Measurements from ENCODE around the gene HSD17B4.

The HSD17B4 gene

DNA sequence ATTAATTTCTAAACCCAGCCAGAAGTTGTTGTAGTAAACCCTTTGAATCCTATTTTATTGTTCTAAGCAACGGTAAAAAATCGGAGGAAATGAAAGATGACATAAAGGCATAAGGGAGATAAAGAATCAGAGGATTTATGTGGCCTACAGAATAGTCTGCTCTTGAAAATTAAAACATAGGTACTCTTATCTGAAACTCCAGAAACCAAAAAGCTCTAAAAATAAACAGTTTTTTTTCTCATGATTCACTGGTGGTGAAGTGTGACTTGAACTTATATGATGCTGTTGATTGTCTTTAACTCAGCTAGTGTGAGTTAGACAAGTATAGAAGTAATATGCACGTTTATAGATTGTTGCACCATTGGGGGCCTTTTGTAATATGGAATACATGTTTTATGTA lies 80.3 kb downstream of the HSD17B4 start:
- H3K4me1 Mint-ChIP-seq (ENCODE audit: low read depth in 2 of 2): no peaks in the 10 kb centered on the region
- no peak overlapping the region for H3K4me3 Mint-ChIP-seq
- H3K27ac Mint-ChIP-seq: no peak overlapping the region
- H3K9me3 Mint-ChIP-seq: no peaks in the 10 kb centered on the region
- no peak for DNase-seq
- peaks cover 21% of the 10 kb centered on the region for H3K36me3 Mint-ChIP-seq (ENCODE audit: insufficient read depth)
- no peak for ATAC-seq (replicated peaks)
- H3K27me3 Mint-ChIP-seq: no peaks in the 10 kb centered on the region

- H3K27me3 Mint-ChIP-seq: no peaks in the 10 kb centered on the region
- no peak for ATAC-seq (replicated peaks)
- peaks cover 13% of the 10 kb centered on the region for H3K36me3 Mint-ChIP-seq (ENCODE audit: insufficient read depth)
Measured at GRCh38 chr5:119537704-119538103, 85.4 kb downstream of the HSD17B4 start.

DNA sequence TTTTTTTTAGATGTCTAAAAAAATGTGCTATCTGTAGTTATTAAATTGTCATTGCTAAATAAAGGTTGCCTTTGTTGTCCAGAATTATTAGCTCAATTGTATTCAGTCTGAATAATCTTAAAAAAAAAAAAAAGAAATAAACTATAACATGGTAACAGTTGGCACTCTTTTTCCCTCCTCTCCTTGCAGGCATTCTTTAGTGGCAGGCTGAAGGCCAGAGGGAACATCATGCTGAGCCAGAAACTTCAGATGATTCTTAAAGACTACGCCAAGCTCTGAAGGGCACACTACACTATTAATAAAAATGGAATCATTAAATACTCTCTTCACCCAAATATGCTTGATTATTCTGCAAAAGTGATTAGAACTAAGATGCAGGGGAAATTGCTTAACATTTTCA lies 89.4 kb downstream of the HSD17B4 start:
- no peaks in the 10 kb centered on the region for H3K27me3 Mint-ChIP-seq
- no peak overlapping the region for H3K4me3 Mint-ChIP-seq
- no peak for DNase-seq
- H3K27ac Mint-ChIP-seq: no peak overlapping the region
- no peaks in the 10 kb centered on the region for H3K4me1 Mint-ChIP-seq (ENCODE audit: low read depth in 2 of 2)
- peaks cover 9% of the 10 kb centered on the region for H3K36me3 Mint-ChIP-seq (ENCODE audit: insufficient read depth)
- no peaks in the 10 kb centered on the region for H3K9me3 Mint-ChIP-seq
- no peak for ATAC-seq (replicated peaks)

More at GRCh38 chr5:119537704-119538103, 85.4 kb downstream of the HSD17B4 start:
- H3K27ac Mint-ChIP-seq: no peak overlapping the region
- no peak for DNase-seq
- no peak overlapping the region for H3K4me3 Mint-ChIP-seq
- H3K4me1 Mint-ChIP-seq (ENCODE audit: low read depth in 2 of 2): no peaks in the 10 kb centered on the region
- H3K9me3 Mint-ChIP-seq: no peaks in the 10 kb centered on the region

- Mint-ChIP-seq H3K27me3 (peaks cover 0 to 4% of the 10 kb centered on the region in 2 donors), H3K27ac (no peak overlapping the region), H3K4me3 (no peak overlapping the region), H3K36me3 (ENCODE audit: insufficient read depth) (peaks cover 3% of the 10 kb centered on the region), H3K9me3 (peaks cover 0 to 4% of the 10 kb centered on the region in 2 donors), H3K4me1 (ENCODE audit: low read depth in 2 of 2) (no peaks in the 10 kb centered on the region)
- DNase-seq (no peak), ATAC-seq (replicated peaks) (no peak)
Measured at GRCh38 chr5:119551819-119552218, 99.5 kb downstream of the HSD17B4 start.

DNA sequence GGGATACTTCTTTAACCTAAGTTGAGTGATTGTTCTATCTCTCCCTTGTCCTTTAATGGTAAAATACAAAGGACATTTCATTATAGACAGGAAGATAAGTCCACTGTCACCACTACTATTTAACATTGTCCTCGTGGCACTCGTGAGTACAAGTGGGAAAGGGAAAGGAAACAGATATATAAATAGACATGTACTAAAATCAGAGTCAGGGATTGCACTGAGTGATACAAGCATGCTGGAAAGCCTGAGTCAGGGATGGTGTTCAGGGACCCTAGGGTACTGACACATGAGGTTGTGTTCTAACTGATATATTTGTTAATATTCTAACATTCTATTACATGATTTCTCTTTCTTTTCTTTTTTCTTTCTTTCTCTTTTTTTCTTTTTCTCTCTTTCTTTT lies 102.3 kb downstream of the HSD17B4 start:
- DNase-seq (no peak), ATAC-seq (replicated peaks) (no peak)
- no peaks in the 10 kb centered on the region for H3K4me1 Mint-ChIP-seq (ENCODE audit: low read depth in 2 of 2)
- peaks cover 3% of the 10 kb centered on the region for H3K36me3 Mint-ChIP-seq (ENCODE audit: insufficient read depth)
- H3K27ac Mint-ChIP-seq: no peak overlapping the region
- H3K4me3 Mint-ChIP-seq: no peak overlapping the region
- peaks cover 0 to 8% of the 10 kb centered on the region in 2 donors for H3K27me3 Mint-ChIP-seq
- peaks cover 0 to 4% of the 10 kb centered on the region in 2 donors for H3K9me3 Mint-ChIP-seq

- H3K4me3 Mint-ChIP-seq: no peak overlapping the region
- H3K27me3 Mint-ChIP-seq: peaks cover 31 to 40% of the 10 kb centered on the region in 2 donors
- ATAC-seq (replicated peaks): no peak
- H3K36me3 Mint-ChIP-seq (ENCODE audit: insufficient read depth): no peaks in the 10 kb centered on the region
- H3K4me1 Mint-ChIP-seq (ENCODE audit: low read depth in 2 of 2): no peaks in the 10 kb centered on the region
- no peak overlapping the region for H3K27ac Mint-ChIP-seq
- no peaks in the 10 kb centered on the region for H3K9me3 Mint-ChIP-seq
- DNase-seq: no peak
Measured at GRCh38 chr5:119570910-119571309, 118.6 kb downstream of the HSD17B4 start.

GRCh38 chr5:119578937-119579336 lies 126.6 kb downstream of the HSD17B4 start:
- ATAC-seq (replicated peaks): no peak
- no peaks in the 10 kb centered on the region for H3K9me3 Mint-ChIP-seq

GRCh38 chr5:119582987-119583386 lies 130.7 kb downstream of the HSD17B4 start:
- no peaks in the 10 kb centered on the region for H3K9me3 Mint-ChIP-seq
- H3K4me1 Mint-ChIP-seq (ENCODE audit: low read depth in 2 of 2): no peaks in the 10 kb centered on the region
- ATAC-seq (replicated peaks) (no peak), DNase-seq (no peak)
- peaks cover 18 to 28% of the 10 kb centered on the region in 2 donors for H3K27me3 Mint-ChIP-seq
- no peaks in the 10 kb centered on the region for H3K36me3 Mint-ChIP-seq (ENCODE audit: insufficient read depth)
- H3K4me3 Mint-ChIP-seq: no peak overlapping the region
- no peak overlapping the region for H3K27ac Mint-ChIP-seq

More at GRCh38 chr5:119578937-119579336, 126.6 kb downstream of the HSD17B4 start:
- Mint-ChIP-seq H3K36me3 (ENCODE audit: insufficient read depth) (no peaks in the 10 kb centered on the region), H3K27me3 (peaks cover 8 to 18% of the 10 kb centered on the region in 2 donors), H3K4me3 (no peak overlapping the region), H3K27ac (no peak overlapping the region), H3K4me1 (ENCODE audit: low read depth in 2 of 2) (no peaks in the 10 kb centered on the region)
- DNase-seq: no peak

GRCh38 chr5:119583684-119584083 lies 131.4 kb downstream of the HSD17B4 start:
- ATAC-seq (replicated peaks): no peak
- no peak overlapping the region for H3K27ac Mint-ChIP-seq

More at GRCh38 chr5:119583684-119584083, 131.4 kb downstream of the HSD17B4 start:
- no peaks in the 10 kb centered on the region for H3K4me1 Mint-ChIP-seq (ENCODE audit: low read depth in 2 of 2)
- no peaks in the 10 kb centered on the region for H3K36me3 Mint-ChIP-seq (ENCODE audit: insufficient read depth)
- no peak for DNase-seq
- no peak overlapping the region for H3K4me3 Mint-ChIP-seq
- H3K27me3 Mint-ChIP-seq: peaks cover 18 to 28% of the 10 kb centered on the region in 2 donors
- H3K9me3 Mint-ChIP-seq: no peaks in the 10 kb centered on the region
